Middle frontal gyrus (tissue), 1 donor: ENCODE measurements around the gene SCRT2.
"Not testable (repeated sequence)": the region's sequence is repeated elsewhere in the genome, so short reads cannot be mapped to it uniquely, and the experiment has no call there.

Experiments used
- DNase-seq: peaks from one replicate; pipeline ENCODE4 v3.0.0-alpha.2; 2015; ENCODE audit warnings: low spot score; ENCODE audit errors: extremely low spot score

Gene SCRT2

GRCh38 chr20:701401-702129, 26.0 kb upstream of the SCRT2 start:
- DNase-seq: no peak

- DNase-seq: peak; percentile 3
Measured at GRCh38 chr20:699811-700338, 24.3 kb upstream of the SCRT2 start.

- DNase-seq: no peak
Measured at GRCh38 chr20:699342-699741, 23.7 kb upstream of the SCRT2 start.

GRCh38 chr20:698276-698675, 22.7 kb upstream of the SCRT2 start:
- no peak for DNase-seq

- no peak for DNase-seq
Measured at GRCh38 chr20:697826-698225, 22.2 kb upstream of the SCRT2 start.

- DNase-seq: no peak
Measured at GRCh38 chr20:695165-695866, 19.7 kb upstream of the SCRT2 start.

- DNase-seq: no peak
Measured at GRCh38 chr20:694496-694895, 18.9 kb upstream of the SCRT2 start.

- not testable (repeated sequence) for DNase-seq
Measured at GRCh38 chr20:693786-694185, 18.2 kb upstream of the SCRT2 start.

- DNase-seq: no peak
Measured at GRCh38 chr20:692044-692443, 16.4 kb upstream of the SCRT2 start.

- no peak for DNase-seq
Measured at GRCh38 chr20:689947-690346, 14.3 kb upstream of the SCRT2 start.

GRCh38 chr20:689348-689747, 13.7 kb upstream of the SCRT2 start:
- no peak for DNase-seq

- no peak for DNase-seq
Measured at GRCh38 chr20:688809-689212, 13.2 kb upstream of the SCRT2 start.

GRCh38 chr20:687468-688203, 12.0 kb upstream of the SCRT2 start:
- DNase-seq: no peak

- no peak for DNase-seq
Measured at GRCh38 chr20:684676-685319, 9.2 kb upstream of the SCRT2 start.

- no peak for DNase-seq
Measured at GRCh38 chr20:682123-682522, 6.5 kb upstream of the SCRT2 start.

GRCh38 chr20:680638-681187, 5.1 kb upstream of the SCRT2 start:
- DNase-seq: no peak

- no peak for DNase-seq
Measured at GRCh38 chr20:677957-678356, 2.4 kb upstream of the SCRT2 start.

- no peak for DNase-seq
Measured at GRCh38 chr20:676967-677366, 1.4 kb upstream of the SCRT2 start.

- no peak for DNase-seq
Measured at GRCh38 chr20:676315-676937, 824 bp upstream of the SCRT2 start.

GRCh38 chr20:675033-675452, 559 bp downstream of the SCRT2 start:
- no peak for DNase-seq

- DNase-seq: no peak
Measured at GRCh38 chr20:673603-674001, 2.0 kb downstream of the SCRT2 start.
